H1 (cell line): ENCODE results near the gene SAMD4A. TPM values are rescaled to one million over a fixed set of nuclear protein-coding genes. Genes with fewer than 3 reads are reported as not detected.

Source experiments
- CTCF ChIA-PET: fragments of 300-600 bp; sonication (Branson Sonifier 250); formaldehyde crosslinking; loops from one replicate; lab custom pipeline; 2021; ENCODE audit not compliant: partially characterized antibody; lab: Charles Lee
- POLR2A ChIA-PET: fragments of 300-600 bp; sonication (Branson Sonifier 250); formaldehyde crosslinking; loops from one replicate; lab custom pipeline; 2021; ENCODE audit warnings: inconsistent platforms; ENCODE audit not compliant: partially characterized antibody; lab: Charles Lee
- DNase-seq, 2 experiments: peaks; one replicate each; pipeline versions ENCODE4 v3.0.0 to v3.0.0-alpha.2; 2010 to 2022; ENCODE audit warnings: low spot score in 2 of 2, low read depth in 1 of 2, mixed read lengths in 1 of 2
- FAIRE-seq: peaks from 2 replicates; lab custom pipeline; 2011; peaks lifted over from hg19 to GRCh38; lab: Jason Lieb, UNC
- H2AFZ ChIP-seq: 2 replicates; pipeline ENCODE4 v1.8.1; 2012; ENCODE audit warnings: low read length, inconsistent platforms
- H2AK5ac ChIP-seq: 2 replicates; pipeline ENCODE4 v1.6.1; 2013; ENCODE audit warnings: low read depth, low read length
- H2BK120ac ChIP-seq: replicated peaks from 2 replicates; pipeline ENCODE3; 2013; ENCODE audit warnings: low read depth, low read length, inconsistent platforms
- H2BK12ac ChIP-seq: 2 replicates; pipeline ENCODE4 v1.6.1; 2013; ENCODE audit warnings: low read depth, low read length
- H2BK15ac ChIP-seq: 2 replicates; pipeline ENCODE4 v1.6.1; 2013; ENCODE audit warnings: low read length
- H2BK20ac ChIP-seq: 2 replicates; pipeline ENCODE4 v1.6.1; 2013; ENCODE audit warnings: low read length
- H2BK5ac ChIP-seq: 2 replicates; pipeline ENCODE4 v1.6.1; 2013; ENCODE audit warnings: low read depth, low read length
- H3K14ac ChIP-seq: 2 replicates; pipeline ENCODE4 v1.6.1; 2013; ENCODE audit warnings: inconsistent platforms; ENCODE audit not compliant: insufficient read length
- H3K18ac ChIP-seq: 2 replicates; pipeline ENCODE4 v1.6.1; 2013; ENCODE audit warnings: low read length; ENCODE audit errors: extremely low read depth
- H3K23ac ChIP-seq: 2 replicates; pipeline ENCODE4 v1.6.1; 2013; ENCODE audit warnings: inconsistent platforms; ENCODE audit not compliant: insufficient read length
- H3K23me2 ChIP-seq: 2 replicates; pipeline ENCODE4 v1.6.1; 2013; ENCODE audit warnings: low read depth, low read length
- H3K27ac ChIP-seq: 2 replicates; pipeline ENCODE4 v1.6.1; 2011; ENCODE audit warnings: low read depth, low read length, inconsistent platforms
- H3K27me3 ChIP-seq, 4 experiments: replicated peaks in 1 of 4; 1 replicate in 1 of 4; 2 replicates in 3 of 4; pipeline versions ENCODE4 v1.6.1 to v1.8.1; 2011 to 2013; ENCODE audit warnings: low read length in 3 of 4, mild to moderate bottlenecking in 3 of 4, inconsistent platforms in 2 of 4, mixed read lengths in 2 of 4, moderate library complexity in 1 of 4; ENCODE audit not compliant: control insufficient read depth in 3 of 4, insufficient read depth in 3 of 4; ENCODE audit errors: extremely low read depth in 1 of 4
- H3K36me3 ChIP-seq, 4 experiments: 2 replicates each; pipeline versions ENCODE4 v1.6.1 to v1.8.1; 2011 to 2013; ENCODE audit warnings: mild to moderate bottlenecking in 4 of 4, low read length in 3 of 4, moderate library complexity in 2 of 4, control low read depth in 1 of 4, inconsistent platforms in 1 of 4; ENCODE audit not compliant: insufficient read depth in 4 of 4, control insufficient read depth in 2 of 4
- H3K4ac ChIP-seq: replicated peaks from 2 replicates; pipeline ENCODE3; 2013; ENCODE audit warnings: low read length, low read depth, mixed read lengths, inconsistent platforms; ENCODE audit not compliant: insufficient read length
- H3K4me1 ChIP-seq, 4 experiments: replicated peaks in 1 of 4; 1 replicate in 1 of 4; 2 replicates in 3 of 4; pipeline versions ENCODE4 v1.6.1 to v1.8.1; 2011 to 2013; ENCODE audit warnings: low read length in 3 of 4, inconsistent platforms in 2 of 4, mixed read lengths in 1 of 4; ENCODE audit not compliant: insufficient read depth in 4 of 4, control insufficient read depth in 3 of 4
- H3K4me2 ChIP-seq, 2 experiments: 2 replicates each; pipeline versions ENCODE4 v1.6.1 to v1.8.1; 2011 to 2013; ENCODE audit warnings: low read depth in 2 of 2, low read length in 2 of 2, control low read depth in 1 of 2, inconsistent platforms in 1 of 2, mild to moderate bottlenecking in 1 of 2; ENCODE audit not compliant: insufficient read depth in 1 of 2
- H3K4me3 ChIP-seq, 4 experiments: fragments of 200-600, 300-600 bp in 1 of 4; sonication (generic), shearing (Covaris generic), sonication (Bioruptor Twin) in 1 of 4; 2 replicates each; pipeline versions ENCODE4 v1.5.1 to v1.8.1; 2011 to 2016; ENCODE audit warnings: low read length in 4 of 4, low read depth in 3 of 4, control low read depth in 2 of 4, inconsistent platforms in 2 of 4, mild to moderate bottlenecking in 2 of 4, mixed read lengths in 1 of 4, moderate library complexity in 1 of 4; ENCODE audit not compliant: insufficient read depth in 2 of 4; ENCODE audit errors: extremely low read depth in 1 of 4
- H3K56ac ChIP-seq: replicated peaks from 2 replicates; pipeline ENCODE3; 2013; ENCODE audit warnings: low read depth, mild to moderate bottlenecking, mixed read lengths, low read length, inconsistent platforms; ENCODE audit not compliant: insufficient read length
- H3K79me1 ChIP-seq: 2 replicates; pipeline ENCODE4 v1.6.1; 2013; ENCODE audit warnings: low read depth, low read length, control low read depth
- H3K79me2 ChIP-seq, 2 experiments: 2 replicates each; pipeline versions ENCODE4 v1.6.1 to v1.8.1; 2012 to 2013; ENCODE audit warnings: low read length in 2 of 2, mild to moderate bottlenecking in 2 of 2, inconsistent platforms in 1 of 2; ENCODE audit not compliant: insufficient read depth in 2 of 2, control insufficient read depth in 1 of 2
- H3K9ac ChIP-seq, 4 experiments: replicated peaks in 1 of 4; 1 replicate in 1 of 4; 2 replicates in 3 of 4; pipeline versions ENCODE4 v1.6.1 to v1.8.1; 2011 to 2013; ENCODE audit warnings: low read depth in 3 of 4, low read length in 3 of 4, control low read depth in 2 of 4, mild to moderate bottlenecking in 2 of 4, moderate library complexity in 2 of 4, inconsistent platforms in 1 of 4; ENCODE audit errors: extremely low read depth in 1 of 4
- H3K9me3 ChIP-seq, 2 experiments: 2 replicates each; pipeline versions ENCODE4 v1.6.1 to v1.8.1; 2012 to 2013; ENCODE audit warnings: mild to moderate bottlenecking in 2 of 2, moderate library complexity in 2 of 2, control low read depth in 1 of 2, inconsistent platforms in 1 of 2, low read depth in 1 of 2, low read length in 1 of 2, mixed read lengths in 1 of 2; ENCODE audit not compliant: insufficient read depth in 2 of 2
- H4K20me1 ChIP-seq, 2 experiments: replicated peaks in 1 of 2; 2 replicates each; pipeline versions ENCODE3 to v1.8.1; 2011 to 2013; ENCODE audit warnings: inconsistent platforms in 2 of 2, low read length in 2 of 2, mild to moderate bottlenecking in 1 of 2; ENCODE audit not compliant: insufficient read depth in 2 of 2, control insufficient read depth in 1 of 2
- H4K5ac ChIP-seq: 2 replicates; pipeline ENCODE4 v1.6.1; 2013; ENCODE audit warnings: low read length, low read depth, mixed read lengths, inconsistent platforms; ENCODE audit not compliant: insufficient read length
- H4K8ac ChIP-seq: 2 replicates; pipeline ENCODE4 v1.8.0; 2013; ENCODE audit warnings: mild to moderate bottlenecking, moderate library complexity, low read length, inconsistent platforms; ENCODE audit not compliant: insufficient read depth; ENCODE audit errors: extremely low read depth
- H4K91ac ChIP-seq: replicated peaks from 2 replicates; pipeline ENCODE3; 2013; ENCODE audit warnings: low read length, mixed read lengths, inconsistent platforms; ENCODE audit not compliant: insufficient read length
- BRCA1 ChIP-seq: IDR thresholded peaks from 2 replicates; pipeline ENCODE4 v1.6.1; 2012; ENCODE audit warnings: low read depth, low read length, improper control_type of control experiment
- CEBPB ChIP-seq: IDR thresholded peaks from 2 replicates; pipeline ENCODE4 v1.6.1; 2012; ENCODE audit warnings: low read depth, low read length
- KDM4A ChIP-seq: IDR thresholded peaks from one replicate; pipeline ENCODE4 v1.7.1; 2012; ENCODE audit warnings: low read depth, mild to moderate bottlenecking, moderate library complexity, low read length, inconsistent platforms; ENCODE audit not compliant: severe bottlenecking
- KDM5A ChIP-seq: fragments of 200-600 bp; IDR thresholded peaks from 2 replicates; pipeline ENCODE4 v1.7.1; 2012; ENCODE audit warnings: mild to moderate bottlenecking, low read length, inconsistent platforms, mixed read lengths
- PHF8 ChIP-seq: fragments of 200-600 bp; sonication (generic); conservative IDR thresholded peaks from 2 replicates; pipeline ENCODE4 v1.7.1; 2012; ENCODE audit warnings: low read depth, mild to moderate bottlenecking, inconsistent platforms, low read length, moderate library complexity
- RAD21 ChIP-seq, 2 experiments: IDR thresholded peaks in 1 of 2; conservative IDR thresholded peaks in 1 of 2; 2 replicates each; pipeline ENCODE4 v1.6.1; 2011; ENCODE audit warnings: low read depth in 2 of 2, low read length in 2 of 2, improper control_type of control experiment in 1 of 2, inconsistent platforms in 1 of 2, mild to moderate bottlenecking in 1 of 2, moderate library complexity in 1 of 2
- TAF7 ChIP-seq: optimal IDR thresholded peaks from 2 replicates; pipeline ENCODE3; 2011; ENCODE audit warnings: low read depth, mild to moderate bottlenecking, inconsistent platforms, low read length, moderate library complexity, borderline replicate concordance
- WGBS, 2 experiments: shearing (Covaris generic) in 1 of 2; methylation state at CpG; one replicate each; pipeline versions ENCODE4 v1.1.6 to v1.1.7; 2013 to 2015; ENCODE audit warnings: low lambda C conversion rate in 2 of 2, mixed read lengths in 2 of 2, inconsistent platforms in 1 of 2, low coverage in 1 of 2, missing lambda C conversion rate in 1 of 2; ENCODE audit not compliant: insufficient replicate concordance in 2 of 2, insufficient coverage in 1 of 2, insufficient read length in 1 of 2; ENCODE audit errors: extremely low coverage in 1 of 2, missing lambda C conversion rate in 1 of 2; 5-methylcytosine and 5-hydroxymethylcytosine counted together
- polyA plus RNA-seq, 7 experiments: library from polyadenylated mRNA; depleted of rRNA in 3 of 7; stranded (reverse) in 5 of 7; unstranded in 2 of 7; fragments of >200 nt in 5 of 7; fragments of 200-250 nt in 2 of 7; gene quantifications; 1 replicate in 5 of 7; 2 replicates in 1 of 7; 4 replicates in 1 of 7; pipeline versions ENCODE4 v1.2.1 to v1.2.3, GENCODE V29; 2011 to 2013; ENCODE audit warnings: missing spikeins in 2 of 7, mixed read lengths in 2 of 7
- total RNA-seq: library from RNA; stranded (reverse); fragmentation: NEBNext Ultra II Directional; extraction: Animal tissue kit (Norgen Biotek cat#: 25700); gene quantifications from 2 replicates; pipeline ENCODE4 v1.2.1, GENCODE V29; 2021
- TF ChIP-seq, protein P1 (sequence below), 3 experiments: IDR thresholded peaks; 1 replicate in 2 of 3; 2 replicates in 1 of 3; pipeline versions ENCODE4 v1.5.1 to v1.6.1; 2011; ENCODE audit warnings: low read length in 3 of 3, mild to moderate bottlenecking in 3 of 3, inconsistent platforms in 2 of 3, low read depth in 1 of 3, moderate library complexity in 1 of 3; ENCODE audit not compliant: insufficient read depth in 1 of 3; ENCODE audit errors: control extremely low read depth in 1 of 3
- TF ChIP-seq, protein P2 (sequence below): IDR thresholded peaks from 2 replicates; pipeline ENCODE4 v1.6.1; 2012; ENCODE audit warnings: low read length, inconsistent platforms

The SAMD4A gene
- total and polyA plus RNA-seq, 2 of the 8 experiments (the other 6 are each of a cell fraction or from before 2014, with no cell fraction given), result 2.4 to 12.3 TPM

DNA sequence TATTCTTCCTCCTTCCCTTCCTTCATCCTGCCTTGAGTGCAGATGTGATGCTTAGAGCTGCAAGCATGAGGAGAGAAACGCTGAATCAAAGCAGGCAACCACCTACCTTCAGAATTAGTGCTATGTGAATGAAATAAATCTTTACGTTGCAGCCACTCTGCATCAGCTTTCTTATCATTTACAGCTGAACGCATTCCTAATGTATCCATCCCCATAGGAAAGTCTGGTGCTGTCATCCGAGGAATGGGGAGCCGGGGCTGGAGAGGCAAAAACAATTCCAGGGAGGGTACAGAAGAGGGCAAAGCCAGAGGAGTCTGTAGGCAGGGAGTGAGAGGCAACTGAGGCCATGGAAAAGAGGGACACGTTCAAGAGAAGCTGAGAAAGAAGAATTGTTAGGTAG, 245.7 kb downstream of the SAMD4A start:
- no peak overlapping the region for H2BK120ac ChIP-seq
- H3K18ac ChIP-seq, result no peak overlapping the region
- H3K4me3 ChIP-seq, result no peak overlapping the region
- no peak overlapping the region for H2BK15ac ChIP-seq
- H3K9ac ChIP-seq, result no peak overlapping the region
- ChIA-PET CTCF (interaction anchor here (0.6 to 4.8 kb wide), 13 partner anchors 8 to 1826 kb away, joined by 3 to 39 read pairs (median 7); no protein-coding TSS in a partner anchor), POLR2A (interaction anchor here (2.3 kb wide), 1 partner anchor 90 kb away, joined by 5 read pairs; the partner anchor contains the start of gene GCH1)
- H3K79me1 ChIP-seq, result no peaks in the 10 kb centered on the region
- H3K4ac ChIP-seq, result no peak overlapping the region
- no peaks in the 10 kb centered on the region for H3K4me1 ChIP-seq
- no peak overlapping the region for H4K8ac ChIP-seq
- FAIRE-seq (no peak), DNase-seq (no peak)
- 89% methylated on average over 6 of the region's 6 CpGs; no CpG with 5 or more reads in 1 of the 2 experiments for WGBS, 2 experiments
- H2AFZ ChIP-seq, result no peak overlapping the region
- H2BK5ac ChIP-seq, result no peak overlapping the region
- H3K27ac ChIP-seq, result no peak overlapping the region
- no peaks in the 10 kb centered on the region for H3K36me3 ChIP-seq
- H3K79me2 ChIP-seq, result no peaks in the 10 kb centered on the region
- H2AK5ac ChIP-seq, result no peak overlapping the region
- H4K5ac ChIP-seq, result no peak overlapping the region
- no peak overlapping the region for H2BK12ac ChIP-seq
- no peak overlapping the region for H2BK20ac ChIP-seq
- no peak overlapping the region for H3K56ac ChIP-seq
- H3K4me2 ChIP-seq, result no peak overlapping the region
- no peak overlapping the region for H3K14ac ChIP-seq
- H4K91ac ChIP-seq, result no peak overlapping the region
- no peaks in the 10 kb centered on the region for H3K27me3 ChIP-seq
- no peaks in the 10 kb centered on the region for H3K9me3 ChIP-seq
- H3K23ac ChIP-seq, result no peak overlapping the region
- no peaks in the 10 kb centered on the region for H4K20me1 ChIP-seq
- H3K23me2 ChIP-seq, result no peaks in the 10 kb centered on the region
- no peak for TF ChIP-seq TAF7
- TF ChIP-seq KDM4A, result no peak
- TF ChIP-seq RAD21 (IDR thresholded peaks at IDR 0.05 in 1 of 2, conservative IDR thresholded peaks at IDR 0.05 in 1 of 2; ENCODE audit: low read depth in 2 of 2, low read length in 2 of 2), result no peak
- TF ChIP-seq BRCA1, result no peak
- TF ChIP-seq, protein P1, sequence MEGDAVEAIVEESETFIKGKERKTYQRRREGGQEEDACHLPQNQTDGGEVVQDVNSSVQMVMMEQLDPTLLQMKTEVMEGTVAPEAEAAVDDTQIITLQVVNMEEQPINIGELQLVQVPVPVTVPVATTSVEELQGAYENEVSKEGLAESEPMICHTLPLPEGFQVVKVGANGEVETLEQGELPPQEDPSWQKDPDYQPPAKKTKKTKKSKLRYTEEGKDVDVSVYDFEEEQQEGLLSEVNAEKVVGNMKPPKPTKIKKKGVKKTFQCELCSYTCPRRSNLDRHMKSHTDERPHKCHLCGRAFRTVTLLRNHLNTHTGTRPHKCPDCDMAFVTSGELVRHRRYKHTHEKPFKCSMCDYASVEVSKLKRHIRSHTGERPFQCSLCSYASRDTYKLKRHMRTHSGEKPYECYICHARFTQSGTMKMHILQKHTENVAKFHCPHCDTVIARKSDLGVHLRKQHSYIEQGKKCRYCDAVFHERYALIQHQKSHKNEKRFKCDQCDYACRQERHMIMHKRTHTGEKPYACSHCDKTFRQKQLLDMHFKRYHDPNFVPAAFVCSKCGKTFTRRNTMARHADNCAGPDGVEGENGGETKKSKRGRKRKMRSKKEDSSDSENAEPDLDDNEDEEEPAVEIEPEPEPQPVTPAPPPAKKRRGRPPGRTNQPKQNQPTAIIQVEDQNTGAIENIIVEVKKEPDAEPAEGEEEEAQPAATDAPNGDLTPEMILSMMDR (IDR thresholded peaks at IDR 0.05; ENCODE audit: control extremely low read depth in 1 of 3, insufficient read depth in 1 of 3, low read depth in 1 of 3, low read length in 3 of 3), result no peak
- TF ChIP-seq CEBPB, result no peak
- TF ChIP-seq PHF8, result no peak
- no peak for TF ChIP-seq KDM5A
- TF ChIP-seq, protein P2, sequence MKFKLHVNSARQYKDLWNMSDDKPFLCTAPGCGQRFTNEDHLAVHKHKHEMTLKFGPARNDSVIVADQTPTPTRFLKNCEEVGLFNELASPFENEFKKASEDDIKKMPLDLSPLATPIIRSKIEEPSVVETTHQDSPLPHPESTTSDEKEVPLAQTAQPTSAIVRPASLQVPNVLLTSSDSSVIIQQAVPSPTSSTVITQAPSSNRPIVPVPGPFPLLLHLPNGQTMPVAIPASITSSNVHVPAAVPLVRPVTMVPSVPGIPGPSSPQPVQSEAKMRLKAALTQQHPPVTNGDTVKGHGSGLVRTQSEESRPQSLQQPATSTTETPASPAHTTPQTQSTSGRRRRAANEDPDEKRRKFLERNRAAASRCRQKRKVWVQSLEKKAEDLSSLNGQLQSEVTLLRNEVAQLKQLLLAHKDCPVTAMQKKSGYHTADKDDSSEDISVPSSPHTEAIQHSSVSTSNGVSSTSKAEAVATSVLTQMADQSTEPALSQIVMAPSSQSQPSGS, result no peak
